Measurements from ENCODE around the gene FGF12. TPM values are rescaled to one million over a fixed set of nuclear protein-coding genes. Genes with fewer than 3 reads are reported as not detected.

Gene FGF12
- total RNA-seq, 1 donor from 2014 or later, result 3.9 TPM

- no peak overlapping the region for H3K4me3 ChIP-seq
- H3K27ac ChIP-seq, result no peak overlapping the region
- no peaks in the 10 kb centered on the region for H3K9me3 ChIP-seq
- no peak for DNase-seq
- intact Hi-C loops (cut with DNase I), result no loop called here
- H3K4me1 ChIP-seq, result no peaks in the 10 kb centered on the region
- TF ChIP-seq CTCF (IDR thresholded peaks at IDR 0.05), result no peak
- no peak for ATAC-seq
- H3K27me3 ChIP-seq (ENCODE audit: low read depth), result no peaks in the 10 kb centered on the region
- no peaks in the 10 kb centered on the region for H3K36me3 ChIP-seq
These were observed 310.3 kb downstream of the FGF12 start for GRCh38 chr3:192417017-192417416.

- no peak for TF ChIP-seq CTCF (IDR thresholded peaks at IDR 0.05)
- H3K9me3 ChIP-seq, result no peaks in the 10 kb centered on the region
- ATAC-seq, result no peak
- peaks cover 5% of the 10 kb centered on the region for H3K4me1 ChIP-seq
- intact Hi-C loops (cut with DNase I), result no loop called here
- DNase-seq, result no peak
- H3K36me3 ChIP-seq, result no peaks in the 10 kb centered on the region
- peaks cover 27% of the 10 kb centered on the region for H3K27me3 ChIP-seq (ENCODE audit: low read depth)
- H3K4me3 ChIP-seq, result no peak overlapping the region
- H3K27ac ChIP-seq, result no peak overlapping the region
These were observed 313.9 kb downstream of the FGF12 start for GRCh38 chr3:192413461-192413860.

GRCh38 chr3:192410684-192410960 is 316.7 kb downstream of the FGF12 start:
- Histone ChIP-seq H3K4me3 (no peak overlapping the region), H3K4me1 (peaks cover 5% of the 10 kb centered on the region), H3K27me3 (ENCODE audit: low read depth) (peaks cover 41% of the 10 kb centered on the region), H3K36me3 (no peaks in the 10 kb centered on the region), H3K9me3 (no peaks in the 10 kb centered on the region), H3K27ac (no peak overlapping the region)
- intact Hi-C loops (cut with DNase I), result no loop called here
- TF ChIP-seq CTCF (IDR thresholded peaks at IDR 0.05), result no peak
- DNase-seq, result no peak
- no peak for ATAC-seq

GRCh38 chr3:192409838-192410683 is 317.3 kb downstream of the FGF12 start:
- Histone ChIP-seq H3K27me3 (ENCODE audit: low read depth) (peaks cover 41% of the 10 kb centered on the region), H3K4me3 (peak overlapping the region; percentile 53), H3K27ac (peak overlapping the region; percentile 67), H3K4me1 (peaks cover 5% of the 10 kb centered on the region), H3K36me3 (no peaks in the 10 kb centered on the region), H3K9me3 (no peaks in the 10 kb centered on the region)
- TF ChIP-seq CTCF (IDR thresholded peaks at IDR 0.05), result no peak
- intact Hi-C loops (cut with DNase I), result no loop called here
- DNase-seq (no peak), ATAC-seq (peak; percentile 11 to 25)

- peaks cover 5% of the 10 kb centered on the region for H3K4me1 ChIP-seq
- intact Hi-C loops (cut with DNase I), result no loop called here
- H3K27ac ChIP-seq, result peak overlapping the region; percentile 67
- ATAC-seq (peak; percentile 56 to 66), DNase-seq (peak; percentile 52)
- no peaks in the 10 kb centered on the region for H3K9me3 ChIP-seq
- H3K27me3 ChIP-seq (ENCODE audit: low read depth), result peaks cover 41% of the 10 kb centered on the region
- H3K4me3 ChIP-seq, result peak overlapping the region; percentile 53
- no peak for TF ChIP-seq CTCF (IDR thresholded peaks at IDR 0.05)
- no peaks in the 10 kb centered on the region for H3K36me3 ChIP-seq
These were observed 318.0 kb downstream of the FGF12 start for GRCh38 chr3:192409201-192409837.
